GM11168 (cell line): ENCODE results near the gene NPFFR1.
"Not testable (repeated sequence)": the region's sequence is repeated elsewhere in the genome, so short reads cannot be mapped to it uniquely, and the experiment has no call there.

Experiments
- in situ Hi-C: fragments of 300-500 bp; cut with MboI; formaldehyde crosslinking; loops from one replicate; pipeline ENCODE4 v1.12.0; 2022; ENCODE audit warnings: low sequenced_read_pairs; ENCODE audit not compliant: unreplicated experiment

Gene NPFFR1

DNA sequence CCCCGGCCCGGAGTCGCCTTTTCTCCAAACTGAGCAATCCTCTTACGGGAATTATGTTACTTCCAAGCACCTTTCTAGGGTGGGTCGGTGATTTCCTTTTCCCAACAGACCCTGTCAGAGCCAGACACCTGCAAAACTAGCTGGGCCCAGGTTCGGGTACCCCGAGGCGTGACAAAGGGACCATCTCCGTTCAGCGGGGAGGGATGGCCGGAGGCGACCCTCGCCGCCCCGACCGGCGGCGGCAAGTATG, 51.0 kb downstream of the NPFFR1 start:
- in situ Hi-C loops = loop anchor here (5.0 kb wide), 1 partner anchor 125 kb away; no protein-coding TSS in a partner anchor

DNA sequence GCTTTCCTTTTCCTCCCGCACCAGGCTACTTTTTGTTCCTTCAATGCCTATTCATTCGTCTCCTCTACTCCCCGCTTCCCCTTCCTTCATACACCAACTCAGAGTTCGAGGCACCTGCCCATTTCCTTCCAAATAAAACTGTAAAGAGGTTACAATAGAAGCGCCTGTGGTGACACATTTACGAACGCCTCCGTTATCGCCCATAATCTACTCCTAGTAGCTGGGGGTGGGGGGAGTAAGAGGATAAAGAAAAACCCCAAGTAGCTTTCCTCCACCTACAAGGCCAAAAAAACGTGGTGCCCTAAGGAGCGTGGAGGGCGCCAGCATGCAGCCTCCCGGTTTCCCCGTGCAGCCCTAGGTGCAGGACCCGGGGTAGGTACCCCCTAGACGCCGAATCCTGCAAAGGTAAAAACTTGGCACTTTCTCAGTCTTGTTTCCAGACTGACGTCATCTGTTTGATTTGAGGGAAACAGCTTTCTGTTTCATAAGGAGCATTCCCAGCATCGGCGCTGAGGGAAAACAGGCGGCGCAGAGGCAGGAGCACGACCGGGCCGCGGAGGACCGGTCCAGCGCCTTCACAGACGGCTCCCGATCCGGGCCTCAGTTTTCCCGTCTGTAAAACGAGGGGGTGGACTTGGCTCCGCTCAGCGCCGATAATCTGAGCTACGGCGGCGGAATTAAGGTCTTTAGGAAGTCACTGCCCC, 51.5 kb downstream of the NPFFR1 start:
- in situ Hi-C loops = loop anchor here (5.0 kb wide), 1 partner anchor 125 kb away; no protein-coding TSS in a partner anchor

DNA sequence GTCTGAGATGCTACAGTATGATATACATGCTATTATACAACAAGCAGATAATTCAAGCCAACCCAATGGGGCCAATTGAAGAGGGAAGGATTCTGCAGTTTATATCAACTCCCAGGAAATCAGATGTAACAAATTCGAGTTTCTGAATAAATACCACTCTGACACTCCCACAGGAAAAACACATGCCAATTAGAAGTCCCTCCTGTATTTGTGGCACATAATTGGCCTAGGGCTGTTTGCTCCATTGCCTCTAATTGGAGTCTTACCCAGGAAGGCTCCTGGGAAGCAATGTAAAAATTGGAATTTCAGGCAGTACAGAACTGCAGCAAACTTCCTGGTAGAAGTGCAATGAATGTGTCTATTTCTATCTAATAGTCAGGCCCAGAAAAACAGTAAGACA, 55.3 kb downstream of the NPFFR1 start:
- in situ Hi-C loops = no loop called here

DNA sequence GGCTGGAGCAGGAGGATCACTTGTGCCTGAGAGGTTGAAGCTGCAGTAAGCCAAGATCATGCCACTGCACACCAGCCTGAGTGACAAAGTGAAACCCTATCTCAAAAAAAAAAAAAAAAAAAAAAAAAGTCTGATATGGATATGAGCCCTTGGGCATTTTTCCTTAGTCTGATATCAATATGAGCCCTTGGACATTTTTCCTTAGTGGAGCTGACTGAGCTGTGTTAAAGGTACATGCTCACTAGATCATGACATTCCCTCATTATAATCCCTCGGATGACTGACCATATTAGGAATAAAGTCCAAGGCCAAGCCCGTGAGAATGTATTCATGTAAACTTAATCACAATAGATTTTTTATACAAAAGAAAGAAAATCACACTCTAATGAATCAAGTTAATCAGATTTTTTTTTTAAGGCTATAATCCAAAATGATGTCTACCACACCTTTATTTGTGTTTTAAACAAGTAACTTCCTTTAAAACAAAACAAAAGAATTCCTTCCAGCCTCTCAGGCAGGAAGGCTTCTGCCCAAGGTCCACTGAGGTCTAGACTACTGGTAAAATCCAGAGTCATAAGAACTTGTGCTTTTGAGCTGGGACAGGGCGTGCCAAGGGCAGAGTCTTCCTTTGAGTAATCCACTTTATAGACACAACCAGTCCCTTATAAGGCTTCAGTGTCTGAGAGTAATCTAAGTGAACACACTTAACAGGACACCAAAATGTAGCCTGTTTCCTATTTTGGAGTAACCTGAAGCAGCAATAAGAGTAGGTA, 56.1 kb downstream of the NPFFR1 start:
- in situ Hi-C loops = no loop called here

DNA sequence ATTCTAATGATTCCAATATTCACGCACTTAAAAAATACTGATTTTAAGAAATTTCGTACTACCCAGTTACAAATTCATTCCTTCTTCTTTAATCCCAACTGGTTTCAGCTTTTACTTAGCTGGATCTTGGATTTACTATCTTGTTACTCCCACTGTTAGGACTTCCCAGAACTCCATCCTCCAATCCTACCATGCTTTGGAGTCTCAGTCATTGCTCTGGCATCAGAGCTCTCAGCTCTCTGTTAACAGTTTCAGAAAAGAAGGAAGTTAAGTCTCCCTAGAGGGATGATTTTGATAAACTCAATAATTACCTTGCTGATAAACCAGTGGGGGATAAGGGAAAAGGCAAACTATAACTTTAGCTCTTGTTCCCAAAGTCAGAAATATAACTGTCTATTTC, 60.1 kb downstream of the NPFFR1 start:
- in situ Hi-C loops = no loop called here

DNA sequence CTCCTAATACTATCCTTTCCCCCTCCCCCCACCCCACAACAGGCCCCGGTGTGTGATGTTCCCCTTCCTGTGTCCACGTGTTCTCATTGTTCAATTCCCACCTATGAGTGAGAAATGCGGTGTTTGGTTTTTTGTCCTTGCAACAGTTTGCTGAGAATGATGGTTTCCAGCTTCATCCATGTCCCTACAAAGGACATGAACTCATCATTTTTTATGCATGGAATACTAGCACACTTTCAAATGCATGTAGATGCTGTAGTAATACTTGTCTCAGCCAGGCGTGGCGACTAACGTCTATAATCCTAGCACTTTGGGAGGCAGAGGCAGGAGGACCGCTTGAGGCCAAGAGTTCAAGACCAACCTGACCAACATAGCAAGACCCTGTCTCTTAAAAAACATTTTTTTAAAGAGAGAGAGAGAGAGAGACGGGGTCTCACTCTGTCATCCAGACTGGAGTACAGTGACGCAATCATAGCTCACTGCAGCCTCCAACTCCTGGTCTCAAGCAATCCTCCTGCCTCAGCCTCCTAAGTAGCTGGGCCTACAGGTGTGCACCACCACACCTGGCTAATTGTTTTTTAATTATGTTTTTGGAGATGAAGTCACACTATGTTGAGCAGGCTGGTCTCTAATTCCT, 60.9 kb downstream of the NPFFR1 start:
- in situ Hi-C loops = not testable (repeated sequence)

DNA sequence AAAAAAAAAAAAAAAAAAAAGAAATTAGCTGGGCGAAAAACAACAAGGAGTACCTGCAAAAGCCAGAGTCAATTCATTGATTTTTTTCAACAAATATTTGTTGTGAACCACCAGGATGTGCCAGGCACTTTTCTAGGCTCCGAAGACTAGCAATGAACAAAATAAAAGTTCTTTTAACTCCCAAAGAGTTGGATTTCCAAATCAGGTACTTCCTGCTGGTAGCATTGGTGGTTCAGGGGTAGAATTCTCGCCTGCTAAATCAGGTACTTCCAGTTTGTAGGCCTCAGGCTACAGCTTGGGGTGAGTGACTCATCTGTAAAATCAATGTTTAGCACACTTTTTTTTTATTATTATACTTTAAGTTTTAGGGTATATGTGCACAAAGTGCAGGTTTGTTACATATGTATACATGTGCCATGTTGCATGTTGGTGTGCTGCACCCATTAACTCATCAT, 61.4 kb downstream of the NPFFR1 start:
- in situ Hi-C loops = no loop called here

DNA sequence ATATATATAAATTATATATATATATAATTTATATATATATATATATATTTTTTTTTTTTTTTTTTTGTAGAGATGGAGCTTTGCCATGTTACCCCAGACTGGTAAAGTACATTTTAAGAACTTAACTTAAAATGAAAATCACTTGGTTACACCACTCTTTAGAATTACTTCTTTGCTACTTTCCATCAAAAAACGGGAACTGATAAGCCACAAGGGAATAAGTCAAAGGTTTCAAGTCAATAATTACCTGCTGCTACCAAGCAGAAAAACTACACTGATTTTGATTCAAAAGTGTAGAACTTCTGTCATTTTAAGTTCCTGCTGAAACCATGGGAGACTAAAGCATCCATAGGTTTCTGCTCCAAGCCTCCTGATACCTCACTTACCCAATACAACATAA, 62.8 kb downstream of the NPFFR1 start:
- in situ Hi-C loops = no loop called here

DNA sequence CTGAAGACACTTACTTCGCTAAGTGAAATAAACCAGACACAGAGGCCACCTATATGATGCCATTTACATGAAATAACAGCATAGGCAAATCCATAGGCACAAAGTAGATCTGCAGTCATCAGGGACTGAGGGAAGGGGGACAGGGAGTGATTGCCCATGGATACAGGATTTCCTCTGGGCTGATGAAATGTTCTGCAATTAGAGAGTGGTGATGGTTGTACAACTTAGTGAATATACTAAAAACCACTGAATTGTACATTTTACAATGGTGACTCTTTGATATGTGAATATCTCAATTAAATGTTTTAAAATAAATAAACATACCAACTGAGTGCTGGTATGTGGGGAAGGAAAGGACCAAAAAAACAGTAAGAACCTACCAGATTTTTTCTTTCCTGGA, 70.9 kb downstream of the NPFFR1 start:
- in situ Hi-C loops = no loop called here

DNA sequence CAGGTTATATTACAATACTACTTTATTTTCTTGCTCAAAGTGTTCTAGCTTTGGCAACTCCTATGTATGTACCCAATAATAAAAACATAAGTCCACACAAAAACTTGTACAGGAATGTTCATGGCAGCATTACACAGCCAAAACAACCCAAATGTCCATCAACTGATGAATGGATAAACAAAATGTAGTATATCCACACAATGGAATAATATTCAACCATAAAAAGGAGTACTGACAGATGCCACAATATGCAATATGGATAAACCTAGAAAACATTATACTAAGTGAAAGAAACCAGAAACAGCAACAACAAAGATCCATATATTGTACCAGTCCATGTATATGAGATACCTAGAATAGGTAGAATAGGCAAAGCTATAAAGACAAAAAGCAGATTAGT, 71.5 kb downstream of the NPFFR1 start:
- in situ Hi-C loops = no loop called here

DNA sequence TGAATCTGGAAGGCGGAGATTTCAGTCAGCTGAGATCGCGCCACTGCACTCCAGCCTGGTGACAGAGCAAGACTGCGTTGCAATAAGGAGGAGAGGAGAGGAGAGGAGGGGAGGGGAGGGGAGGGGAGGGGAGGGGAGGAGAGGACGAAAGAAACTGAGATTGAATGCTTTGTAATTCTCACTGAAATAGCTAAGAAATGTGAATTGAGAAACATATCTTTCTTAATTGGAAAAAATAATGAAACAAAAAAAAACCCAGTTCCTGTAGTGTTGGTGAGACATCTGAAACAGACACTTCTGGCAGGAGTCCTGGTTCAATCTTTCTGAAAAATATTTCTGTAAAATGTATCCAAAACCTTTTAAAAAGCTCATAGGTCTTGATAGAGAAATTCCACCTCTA, 77.0 kb downstream of the NPFFR1 start:
- in situ Hi-C loops = no loop called here

DNA sequence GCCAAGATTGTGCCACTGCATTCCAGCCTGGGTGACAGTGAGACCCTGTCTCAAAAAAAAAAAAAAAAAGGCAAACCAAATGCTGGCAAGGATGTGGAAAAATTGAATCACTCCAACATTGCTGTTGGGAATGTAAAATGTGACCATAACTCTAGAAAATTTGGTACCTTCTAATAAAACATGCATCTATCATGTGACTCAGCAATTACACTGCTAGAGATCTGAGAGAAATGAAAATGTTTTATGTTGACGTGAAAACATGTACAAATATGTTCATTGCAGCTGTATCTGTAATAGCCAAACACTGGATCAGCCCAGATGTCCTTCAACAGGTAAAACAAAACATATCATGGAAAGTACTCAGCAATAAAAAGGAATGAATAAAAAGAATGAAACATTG, 82.7 kb downstream of the NPFFR1 start:
- in situ Hi-C loops = no loop called here

DNA sequence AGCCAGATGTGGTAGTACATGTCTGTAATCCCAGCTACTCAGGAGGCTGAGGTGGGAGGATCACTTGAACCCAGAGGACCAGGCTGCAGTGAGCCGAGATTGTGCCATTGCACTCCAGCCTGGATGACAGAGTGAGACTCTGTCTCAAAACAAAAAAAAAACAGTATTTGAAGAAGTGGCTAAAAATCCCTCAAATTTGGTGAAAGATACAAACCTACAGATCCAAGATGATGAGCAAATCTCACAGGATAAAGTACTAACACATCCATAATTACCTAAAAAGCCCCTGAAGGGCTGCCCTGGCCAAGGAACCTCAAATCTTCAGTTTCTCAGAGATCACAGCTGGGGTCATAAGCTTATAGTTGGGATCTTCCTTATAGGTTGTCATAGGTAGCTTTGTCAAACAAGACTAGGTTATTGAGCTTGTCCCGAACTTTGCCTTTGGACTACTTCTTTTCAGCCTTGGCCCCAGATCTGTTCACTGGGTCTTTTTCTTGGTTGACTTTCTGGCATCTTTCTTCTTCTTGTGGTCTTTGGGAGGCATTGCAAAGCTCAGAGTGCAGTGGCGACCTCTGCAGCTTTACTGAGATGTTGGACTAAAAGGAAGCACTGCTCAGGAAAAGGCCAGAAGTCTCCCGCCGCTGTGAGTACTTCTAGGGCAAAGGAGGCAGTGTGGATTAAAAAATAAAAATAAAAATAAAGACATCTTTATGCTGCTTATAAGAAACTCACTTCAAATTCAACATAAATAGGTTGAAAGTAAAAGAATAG, 84.9 kb downstream of the NPFFR1 start:
- in situ Hi-C loops = no loop called here
